GM12878 (cell line): ENCODE data around the gene RBM15. TPM values are rescaled to one million over a fixed set of nuclear protein-coding genes. Genes with fewer than 3 reads are reported as not detected.

Experiments used
- ATAC-seq: fragments of 200-7000 bp; cut with Tn5 transposase; 3 replicates; pipeline ENCODE4 v1.9.1; 2020; ENCODE audit warnings: mild to moderate bottlenecking, moderate library complexity
- BruUV-seq: library from RNA; stranded (reverse); fragments of 400-500 nt; replicated peaks from 2 replicates; lab custom pipeline; 2021; lab: Mats Ljungman, UMichigan
- CTCF ChIA-PET: fragments of 300-600 bp; sonication (Branson Sonifier 250); formaldehyde crosslinking; extraction: SDS; loops from one replicate; lab custom pipeline; 2021; ENCODE audit warnings: inconsistent platforms; lab: Yijun Ruan, JAX
- POLR2A ChIA-PET: fragments of 350-600 bp; formaldehyde crosslinking; extraction: SDS; loops from one replicate; lab custom pipeline; 2021; ENCODE audit warnings: inconsistent platforms; lab: Charles Lee
- RAD21 ChIA-PET: fragments of 300-600 bp; sonication (Branson Sonifier 250); formaldehyde crosslinking; loops from one replicate; lab custom pipeline; 2023; ENCODE audit warnings: antibody characterized with exemption; ENCODE audit not compliant: unreplicated experiment; lab: Charles Lee
- SMC1A ChIA-PET: fragments of 300-600 bp; sonication (Branson Sonifier 250); formaldehyde crosslinking; loops from one replicate; lab custom pipeline; 2023; ENCODE audit not compliant: unreplicated experiment, uncharacterized antibody; lab: Charles Lee
- DNase-seq: peaks from one replicate; pipeline ENCODE4 v3.0.0-alpha.2; 2011; ENCODE audit warnings: low read depth, low spot score
- FAIRE-seq: peaks from 3 replicates; lab custom pipeline; 2011; peaks lifted over from hg19 to GRCh38; lab: Jason Lieb, UNC
- H2AFZ ChIP-seq: 2 replicates; pipeline ENCODE4 v1.6.0; 2011; ENCODE audit warnings: low read depth, low read length, control low read depth; ENCODE audit not compliant: control insufficient read depth
- H3K27ac ChIP-seq: 2 replicates; pipeline ENCODE4 v1.5.1; 2011; ENCODE audit warnings: control low read depth; ENCODE audit not compliant: control insufficient read depth, insufficient read depth
- H3K27me3 ChIP-seq, 2 experiments: replicated peaks in 1 of 2; 2 replicates each; pipeline versions ENCODE4 v1.6.0 to v1.6.1; 2011; ENCODE audit warnings: low read length in 1 of 2; ENCODE audit not compliant: control insufficient read depth in 2 of 2, insufficient read depth in 2 of 2
- H3K36me3 ChIP-seq, 2 experiments: 2 replicates each; pipeline ENCODE4 v1.5.1; 2011; ENCODE audit warnings: low read length in 1 of 2; ENCODE audit not compliant: control insufficient read depth in 2 of 2, insufficient read depth in 2 of 2
- H3K4me1 ChIP-seq: 2 replicates; pipeline ENCODE4 v1.6.1; 2011; ENCODE audit warnings: mild to moderate bottlenecking, low read length, moderate library complexity, mixed read lengths; ENCODE audit not compliant: control insufficient read depth, insufficient read depth
- H3K4me2 ChIP-seq: 2 replicates; pipeline ENCODE4 v1.6.0; 2011; ENCODE audit warnings: control low read depth; ENCODE audit not compliant: control insufficient read depth, insufficient read depth
- H3K4me3 ChIP-seq: fragments of 200-600 bp; sonication (generic); 2 replicates; pipeline ENCODE4 v1.5.1; 2016
- H3K79me2 ChIP-seq: 2 replicates; pipeline ENCODE4 v1.6.0; 2011; ENCODE audit warnings: low read length; ENCODE audit not compliant: control insufficient read depth, insufficient read depth
- H3K9ac ChIP-seq: 2 replicates; pipeline ENCODE4 v1.8.0; 2011; ENCODE audit warnings: low read length, control low read depth, mixed read lengths; ENCODE audit not compliant: control insufficient read depth, insufficient read depth
- H3K9me3 ChIP-seq: replicated peaks from 3 replicates; pipeline ENCODE4 v1.5.1; 2011; ENCODE audit warnings: mild to moderate bottlenecking, low read length; ENCODE audit not compliant: control insufficient read depth, insufficient read depth
- H4K20me1 ChIP-seq: 2 replicates; pipeline ENCODE4 v1.6.0; 2011; ENCODE audit not compliant: control insufficient read depth, insufficient read depth
- BRCA1 ChIP-seq: IDR thresholded peaks from 2 replicates; pipeline ENCODE4 v1.6.1; 2011; ENCODE audit warnings: low read depth, low read length, improper control_type of control experiment
- CBX5 ChIP-seq: sonication (generic); IDR thresholded peaks from 2 replicates; pipeline ENCODE4 v1.6.1; 2016; ENCODE audit warnings: low read depth, moderate library complexity, mild to moderate bottlenecking, inconsistent platforms
- EED ChIP-seq: sonication (generic); IDR thresholded peaks from 2 replicates; pipeline ENCODE4 v1.6.1; 2016; ENCODE audit warnings: antibody characterized with exemption, low read depth
- FOXK2 ChIP-seq: fragments of 450-650 bp; IDR thresholded peaks from 2 replicates; pipeline ENCODE4 v1.6.1; 2017; ENCODE audit warnings: mild to moderate bottlenecking, moderate library complexity
- GABPA ChIP-seq: IDR thresholded peaks from 2 replicates; pipeline ENCODE4 v1.6.1; 2014; ENCODE audit warnings: antibody characterized with exemption, low read depth, mild to moderate bottlenecking, inconsistent platforms
- IKZF2 ChIP-seq, 2 experiments: fragments of 450-650 bp; IDR thresholded peaks; 2 replicates each; pipeline ENCODE4 v1.6.1; 2017; ENCODE audit warnings: mild to moderate bottlenecking in 2 of 2, moderate library complexity in 2 of 2
- IRF4 ChIP-seq: IDR thresholded peaks from 2 replicates; pipeline ENCODE4 v1.6.1; 2011; ENCODE audit warnings: low read depth, low read length
- KLF5 ChIP-seq: fragments of 450-650 bp; IDR thresholded peaks from 2 replicates; pipeline ENCODE4 v1.6.1; 2014; ENCODE audit warnings: mild to moderate bottlenecking; ENCODE audit not compliant: partially characterized antibody
- MEF2A ChIP-seq: IDR thresholded peaks from 2 replicates; pipeline ENCODE4 v1.6.1; 2011; ENCODE audit warnings: low read depth, mild to moderate bottlenecking, low read length, moderate library complexity; ENCODE audit not compliant: insufficient read depth
- NFYB ChIP-seq: IDR thresholded peaks from 2 replicates; pipeline ENCODE4 v1.6.1; 2011; ENCODE audit warnings: low read depth, mild to moderate bottlenecking, low read length, improper control_type of control experiment, moderate library complexity; ENCODE audit not compliant: insufficient read depth
- NR2C2 ChIP-seq: IDR thresholded peaks from 2 replicates; pipeline ENCODE4 v1.6.1; 2011; ENCODE audit warnings: borderline replicate concordance, low read depth; ENCODE audit not compliant: control insufficient read depth, insufficient read length
- RFX5 ChIP-seq: IDR thresholded peaks from 2 replicates; pipeline ENCODE4 v1.6.1; 2011; ENCODE audit warnings: low read depth, low read length, improper control_type of control experiment
- SMAD5 ChIP-seq: IDR thresholded peaks from 2 replicates; pipeline ENCODE4 v1.6.1; 2016; ENCODE audit warnings: antibody characterized with exemption, low read depth
- ZNF622 ChIP-seq: fragments of 450-650 bp; IDR thresholded peaks from 2 replicates; pipeline ENCODE4 v1.6.1; 2017; ENCODE audit warnings: mild to moderate bottlenecking, inconsistent platforms
- WGBS: methylation state at CpG from one replicate; pipeline ENCODE4 v1.1.6; 2016; ENCODE audit warnings: low lambda C conversion rate; ENCODE audit not compliant: insufficient replicate concordance, insufficient coverage; ENCODE audit errors: missing lambda C conversion rate; 5-methylcytosine and 5-hydroxymethylcytosine counted together
- in situ Hi-C: fragments of 300-500 bp; cut with MboI; formaldehyde crosslinking; loops from 9 replicates; pipeline ENCODE4 v1.14.3; 2018; ENCODE audit warnings: mixed read lengths
- intact Hi-C: fragments of 100-400 bp; cut with micrococcal nuclease; formaldehyde crosslinking; loops from one replicate; pipeline ENCODE4 v1.14.2; 2022; ENCODE audit not compliant: unreplicated experiment
- polyA plus RNA-seq, 11 experiments: library from polyadenylated mRNA; depleted of rRNA in 4 of 11; unstranded in 6 of 11; stranded (reverse) in 5 of 11; fragments of >200 nt; fragmentation: Nextera tagmentation in 4 of 11; fragmentation: Illumina TruSeq in 1 of 11; extraction: Ambion mirVana in 4 of 11; extraction: Trizol in 1 of 11; gene quantifications; 1 replicate in 1 of 11; 2 replicates in 10 of 11; pipeline versions ENCODE4 v1.2.1 to v1.2.3, GENCODE V29; 2011 to 2016; ENCODE audit warnings: inconsistent platforms in 2 of 11, missing spikeins in 2 of 11, low read depth in 1 of 11
- total RNA-seq, 4 experiments: library from RNA; depleted of rRNA in 3 of 4; stranded (reverse); fragments of >200 nt in 3 of 4; fragmentation: Illumina TruSeq in 1 of 4; extraction: Trizol in 1 of 4; gene quantifications; 2 replicates each; pipeline versions ENCODE4 v1.2.1 to v1.2.3, GENCODE V29; 2013 to 2021
- TF ChIP-seq, protein P1 (sequence below): IDR thresholded peaks from 2 replicates; pipeline ENCODE4 v1.6.1; 2012; ENCODE audit warnings: low read depth, low read length, improper control_type of control experiment
- TF ChIP-seq, protein P2 (sequence below): fragments of 450-650 bp; IDR thresholded peaks from 2 replicates; pipeline ENCODE4 v1.6.1; 2014; ENCODE audit warnings: mild to moderate bottlenecking
- TF ChIP-seq, protein P3 (sequence below): fragments of 450-650 bp; IDR thresholded peaks from 2 replicates; pipeline ENCODE4 v1.6.1; 2017; ENCODE audit warnings: mild to moderate bottlenecking, moderate library complexity

The RBM15 gene
- total and polyA plus RNA-seq, 10 of the 15 experiments (the other 5 are each of a cell fraction or from before 2014, with no cell fraction given) = 3.1 to 63.2 (median 26.7) TPM

DNA sequence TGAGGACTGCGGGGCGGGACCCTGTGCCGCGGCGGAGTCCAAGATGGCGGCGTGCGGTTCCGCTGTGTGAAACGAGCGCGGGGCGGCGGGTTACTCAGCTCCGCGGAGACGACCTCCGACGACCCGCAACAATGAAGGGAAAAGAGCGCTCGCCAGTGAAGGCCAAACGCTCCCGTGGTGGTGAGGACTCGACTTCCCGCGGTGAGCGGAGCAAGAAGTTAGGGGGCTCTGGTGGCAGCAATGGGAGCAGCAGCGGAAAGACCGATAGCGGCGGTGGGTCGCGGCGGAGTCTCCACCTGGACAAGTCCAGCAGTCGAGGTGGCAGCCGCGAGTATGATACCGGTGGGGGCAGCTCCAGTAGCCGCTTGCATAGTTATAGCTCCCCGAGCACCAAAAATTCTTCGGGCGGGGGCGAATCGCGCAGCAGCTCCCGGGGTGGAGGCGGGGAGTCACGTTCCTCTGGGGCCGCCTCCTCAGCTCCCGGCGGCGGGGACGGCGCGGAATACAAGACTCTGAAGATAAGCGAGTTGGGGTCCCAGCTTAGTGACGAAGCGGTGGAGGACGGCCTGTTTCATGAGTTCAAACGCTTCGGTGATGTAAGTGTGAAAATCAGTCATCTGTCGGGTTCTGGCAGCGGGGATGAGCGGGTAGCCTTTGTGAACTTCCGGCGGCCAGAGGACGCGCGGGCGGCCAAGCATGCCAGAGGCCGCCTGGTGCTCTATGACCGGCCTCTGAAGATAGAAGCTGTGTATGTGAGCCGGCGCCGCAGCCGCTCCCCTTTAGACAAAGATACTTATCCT is 430 bp downstream of the RBM15 start (continued):
- TF ChIP-seq BRCA1 (no peak), RFX5 (no peak), SMAD5 (peak; percentile 69; the same call in 1 of the 2 replicates)

DNA sequence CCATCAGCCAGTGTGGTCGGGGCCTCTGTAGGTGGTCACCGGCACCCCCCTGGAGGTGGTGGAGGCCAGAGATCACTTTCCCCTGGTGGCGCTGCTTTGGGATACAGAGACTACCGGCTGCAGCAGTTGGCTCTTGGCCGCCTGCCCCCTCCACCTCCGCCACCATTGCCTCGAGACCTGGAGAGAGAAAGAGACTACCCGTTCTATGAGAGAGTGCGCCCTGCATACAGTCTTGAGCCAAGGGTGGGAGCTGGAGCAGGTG is 961 bp downstream of the RBM15 start:
- BruUV-seq = no TSS peak
- H3K9me3 ChIP-seq = no peaks in the 10 kb centered on the region
- POLR2A ChIA-PET = interaction anchor here (0.8 to 4.0 kb wide), 9 partner anchors 9 to 131 kb away, joined by 3 to 43 read pairs (median 19); partner anchors contain the start of genes KCNC4 and LAMTOR5
- peaks cover 6% of the 10 kb centered on the region; the same call in 1 of the 2 replicates for H4K20me1 ChIP-seq
- H3K27ac ChIP-seq = peak overlapping the region; percentile 97
- 0% methylated on average over 9 of the region's 9 CpGs for WGBS
- peak overlapping the region; percentile 92 for H3K9ac ChIP-seq
- intact Hi-C loops (no loop called here), in situ Hi-C loops (no loop called here)
- DNase-seq (no peak), ATAC-seq (no peak), FAIRE-seq (no peak)
- RAD21 ChIA-PET = interaction anchor here (1.5 to 7.4 kb wide), 9 partner anchors 8 to 131 kb away, joined by 3 to 80 read pairs (median 10); partner anchors contain the start of genes KCNC4 and LAMTOR5
- peak overlapping the region; percentile 75 for H3K4me2 ChIP-seq
- H3K4me3 ChIP-seq = peak overlapping the region; percentile 83
- H3K79me2 ChIP-seq = peaks cover 65% of the 10 kb centered on the region
- peaks cover 5% of the 10 kb centered on the region for H3K4me1 ChIP-seq
- no peak overlapping the region for H2AFZ ChIP-seq
- no peaks in the 10 kb centered on the region for H3K27me3 ChIP-seq
- SMC1A ChIA-PET = interaction anchor here (1.7 to 6.4 kb wide), 5 partner anchors 9 to 74 kb away, joined by 4 to 51 read pairs (median 27); partner anchors contain the start of gene LAMTOR5
- peaks cover 9 to 16% of the 10 kb centered on the region in 2 experiments; a peak in 3 of 4 replicates for H3K36me3 ChIP-seq
- CTCF ChIA-PET = interaction anchor here (0.6 to 8.5 kb wide), 7 partner anchors 8 to 355 kb away, joined by 3 to 62 read pairs (median 31); partner anchors contain the start of genes AHCYL1, KCNC4 and LAMTOR5
- no peak for TF ChIP-seq ZNF622
- TF ChIP-seq GABPA = no peak
- TF ChIP-seq MEF2A = no peak
- no peak for TF ChIP-seq CBX5
- no peak for TF ChIP-seq KLF5
- no peak for TF ChIP-seq FOXK2
- TF ChIP-seq, protein P1, sequence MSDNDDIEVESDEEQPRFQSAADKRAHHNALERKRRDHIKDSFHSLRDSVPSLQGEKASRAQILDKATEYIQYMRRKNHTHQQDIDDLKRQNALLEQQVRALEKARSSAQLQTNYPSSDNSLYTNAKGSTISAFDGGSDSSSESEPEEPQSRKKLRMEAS = no peak
- TF ChIP-seq IKZF2 (IDR thresholded peaks at IDR 0.05) = no peak
- TF ChIP-seq, protein P2, sequence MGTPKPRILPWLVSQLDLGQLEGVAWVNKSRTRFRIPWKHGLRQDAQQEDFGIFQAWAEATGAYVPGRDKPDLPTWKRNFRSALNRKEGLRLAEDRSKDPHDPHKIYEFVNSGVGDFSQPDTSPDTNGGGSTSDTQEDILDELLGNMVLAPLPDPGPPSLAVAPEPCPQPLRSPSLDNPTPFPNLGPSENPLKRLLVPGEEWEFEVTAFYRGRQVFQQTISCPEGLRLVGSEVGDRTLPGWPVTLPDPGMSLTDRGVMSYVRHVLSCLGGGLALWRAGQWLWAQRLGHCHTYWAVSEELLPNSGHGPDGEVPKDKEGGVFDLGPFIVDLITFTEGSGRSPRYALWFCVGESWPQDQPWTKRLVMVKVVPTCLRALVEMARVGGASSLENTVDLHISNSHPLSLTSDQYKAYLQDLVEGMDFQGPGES = no peak
- TF ChIP-seq NFYB = no peak
- TF ChIP-seq, protein P3, sequence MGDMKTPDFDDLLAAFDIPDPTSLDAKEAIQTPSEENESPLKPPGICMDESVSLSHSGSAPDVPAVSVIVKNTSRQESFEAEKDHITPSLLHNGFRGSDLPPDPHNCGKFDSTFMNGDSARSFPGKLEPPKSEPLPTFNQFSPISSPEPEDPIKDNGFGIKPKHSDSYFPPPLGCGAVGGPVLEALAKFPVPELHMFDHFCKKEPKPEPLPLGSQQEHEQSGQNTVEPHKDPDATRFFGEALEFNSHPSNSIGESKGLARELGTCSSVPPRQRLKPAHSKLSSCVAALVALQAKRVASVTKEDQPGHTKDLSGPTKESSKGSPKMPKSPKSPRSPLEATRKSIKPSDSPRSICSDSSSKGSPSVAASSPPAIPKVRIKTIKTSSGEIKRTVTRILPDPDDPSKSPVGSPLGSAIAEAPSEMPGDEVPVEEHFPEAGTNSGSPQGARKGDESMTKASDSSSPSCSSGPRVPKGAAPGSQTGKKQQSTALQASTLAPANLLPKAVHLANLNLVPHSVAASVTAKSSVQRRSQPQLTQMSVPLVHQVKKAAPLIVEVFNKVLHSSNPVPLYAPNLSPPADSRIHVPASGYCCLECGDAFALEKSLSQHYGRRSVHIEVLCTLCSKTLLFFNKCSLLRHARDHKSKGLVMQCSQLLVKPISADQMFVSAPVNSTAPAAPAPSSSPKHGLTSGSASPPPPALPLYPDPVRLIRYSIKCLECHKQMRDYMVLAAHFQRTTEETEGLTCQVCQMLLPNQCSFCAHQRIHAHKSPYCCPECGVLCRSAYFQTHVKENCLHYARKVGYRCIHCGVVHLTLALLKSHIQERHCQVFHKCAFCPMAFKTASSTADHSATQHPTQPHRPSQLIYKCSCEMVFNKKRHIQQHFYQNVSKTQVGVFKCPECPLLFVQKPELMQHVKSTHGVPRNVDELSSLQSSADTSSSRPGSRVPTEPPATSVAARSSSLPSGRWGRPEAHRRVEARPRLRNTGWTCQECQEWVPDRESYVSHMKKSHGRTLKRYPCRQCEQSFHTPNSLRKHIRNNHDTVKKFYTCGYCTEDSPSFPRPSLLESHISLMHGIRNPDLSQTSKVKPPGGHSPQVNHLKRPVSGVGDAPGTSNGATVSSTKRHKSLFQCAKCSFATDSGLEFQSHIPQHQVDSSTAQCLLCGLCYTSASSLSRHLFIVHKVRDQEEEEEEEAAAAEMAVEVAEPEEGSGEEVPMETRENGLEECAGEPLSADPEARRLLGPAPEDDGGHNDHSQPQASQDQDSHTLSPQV = no peak
- no peak for TF ChIP-seq NR2C2
- no peak for TF ChIP-seq EED
- TF ChIP-seq IRF4 = no peak
